RWPE2 (cell line): ENCODE results near the gene EEF1AKMT1.

Source experiments
- ATAC-seq: fragments of 200-7000 bp; cut with Tn5 transposase; 3 replicates; pipeline ENCODE4 v1.9.1; 2021; ENCODE audit warnings: low read depth
- DNase-seq: peaks from one replicate; pipeline ENCODE4 v3.0.0-alpha.2; 2020; ENCODE audit warnings: low spot score
- H3K27ac ChIP-seq: fragments of 450-650 bp; 2 replicates; pipeline ENCODE4 v1.5.1; 2017; ENCODE audit warnings: mild to moderate bottlenecking; ENCODE audit not compliant: poor library complexity, severe bottlenecking
- H3K27me3 ChIP-seq: fragments of 250-450 bp; sonication (Bioruptor Pico); 2 replicates; pipeline ENCODE4 v1.5.1; 2021; ENCODE audit warnings: mild to moderate bottlenecking, moderate library complexity; ENCODE audit not compliant: insufficient read depth, poor library complexity, severe bottlenecking
- H3K36me3 ChIP-seq: fragments of 250-450 bp; sonication (Bioruptor Pico); 2 replicates; pipeline ENCODE4 v1.5.1; 2020; ENCODE audit warnings: low read depth, mild to moderate bottlenecking, moderate library complexity
- H3K4me1 ChIP-seq: fragments of 250-450 bp; sonication (Bioruptor Pico); 2 replicates; pipeline ENCODE4 v1.5.1; 2021; ENCODE audit warnings: mild to moderate bottlenecking, moderate library complexity; ENCODE audit not compliant: insufficient read depth, poor library complexity, severe bottlenecking
- H3K4me3 ChIP-seq: fragments of 250-450 bp; sonication (Bioruptor Pico); 2 replicates; pipeline ENCODE4 v1.5.1; 2021; ENCODE audit warnings: mild to moderate bottlenecking, moderate library complexity; ENCODE audit not compliant: severe bottlenecking
- H3K9me3 ChIP-seq: fragments of 250-450 bp; sonication (Bioruptor Pico); 2 replicates; pipeline ENCODE4 v1.5.1; 2021; ENCODE audit warnings: mild to moderate bottlenecking, moderate library complexity; ENCODE audit not compliant: severe bottlenecking
- CTCF ChIP-seq: fragments of 450-650 bp; IDR thresholded peaks from one replicate; pipeline ENCODE4 v1.5.1; 2017; ENCODE audit warnings: mild to moderate bottlenecking, moderate library complexity; ENCODE audit not compliant: poor library complexity, severe bottlenecking

The EEF1AKMT1 gene

GRCh38 chr13:20778311-20778710, 4.5 kb upstream of the EEF1AKMT1 start:
- Histone ChIP-seq H3K27me3 (no peaks in the 10 kb centered on the region), H3K36me3 (peaks cover 19% of the 10 kb centered on the region), H3K4me1 (no peaks in the 10 kb centered on the region), H3K4me3 (no peak overlapping the region), H3K27ac (no peak overlapping the region), H3K9me3 (no peaks in the 10 kb centered on the region)
- TF ChIP-seq CTCF = no peak
- DNase-seq (no peak), ATAC-seq (no peak)

- no peak overlapping the region for H3K27ac ChIP-seq
- H3K27me3 ChIP-seq = no peaks in the 10 kb centered on the region
- peaks cover 12% of the 10 kb centered on the region; the same call in 1 of the 2 replicates for H3K36me3 ChIP-seq
- no peak overlapping the region for H3K4me3 ChIP-seq
- H3K4me1 ChIP-seq = peaks cover 6% of the 10 kb centered on the region
- no peaks in the 10 kb centered on the region for H3K9me3 ChIP-seq
- ATAC-seq (no peak), DNase-seq (no peak)
- no peak for TF ChIP-seq CTCF
Measured at GRCh38 chr13:20776751-20777150, 3.0 kb upstream of the EEF1AKMT1 start.

GRCh38 chr13:20775961-20776360, 2.2 kb upstream of the EEF1AKMT1 start:
- no peak for ATAC-seq
- H3K9me3 ChIP-seq = no peaks in the 10 kb centered on the region
- DNase-seq = no peak
- H3K27ac ChIP-seq = no peak overlapping the region
- H3K27me3 ChIP-seq = no peaks in the 10 kb centered on the region
- no peak for TF ChIP-seq CTCF
- H3K4me1 ChIP-seq = peaks cover 6% of the 10 kb centered on the region
- peaks cover 19% of the 10 kb centered on the region for H3K36me3 ChIP-seq
- no peak overlapping the region for H3K4me3 ChIP-seq

GRCh38 chr13:20774746-20775145, 985 bp upstream of the EEF1AKMT1 start:
- Histone ChIP-seq H3K27me3 (no peaks in the 10 kb centered on the region), H3K4me1 (peaks cover 6% of the 10 kb centered on the region), H3K36me3 (peaks cover 14% of the 10 kb centered on the region), H3K4me3 (no peak overlapping the region), H3K9me3 (no peaks in the 10 kb centered on the region), H3K27ac (no peak overlapping the region)
- no peak for DNase-seq
- TF ChIP-seq CTCF = no peak
- no peak for ATAC-seq

GRCh38 chr13:20772401-20773131, 1.2 kb downstream of the EEF1AKMT1 start:
- no peak for TF ChIP-seq CTCF
- Histone ChIP-seq H3K27me3 (no peaks in the 10 kb centered on the region), H3K9me3 (peaks cover 2% of the 10 kb centered on the region), H3K4me3 (peak overlapping the region; percentile 49), H3K36me3 (peaks cover 8% of the 10 kb centered on the region), H3K4me1 (peaks cover 6% of the 10 kb centered on the region), H3K27ac (peak overlapping the region; percentile 61)
- no peak for DNase-seq
- ATAC-seq = no peak
